WTC11 (cell line): ENCODE results near the gene CNTNAP2.
"Not testable (repeated sequence)": the region's sequence is repeated elsewhere in the genome, so short reads cannot be mapped to it uniquely, and the experiment has no call there.

ENCODE experiments used
- FOXJ3 ChIP-seq: sonication (generic); formaldehyde crosslinking; IDR thresholded peaks from 2 replicates; pipeline ENCODE4 v1.9.0; 2021; ENCODE audit warnings: missing genetic modification reagents, mild to moderate bottlenecking, borderline replicate concordance
- MYBL2 ChIP-seq: sonication (generic); formaldehyde crosslinking; IDR thresholded peaks from 2 replicates; pipeline ENCODE4 v1.8.1; 2023; ENCODE audit warnings: mild to moderate bottlenecking, moderate library complexity, missing genetic modification reagents
- NFE2L1 ChIP-seq: sonication (generic); formaldehyde crosslinking; IDR thresholded peaks from 2 replicates; pipeline ENCODE4 v1.8.1; 2023; ENCODE audit warnings: missing genetic modification reagents
- NR3C1 ChIP-seq: sonication (generic); formaldehyde crosslinking; conservative IDR thresholded peaks from 2 replicates; pipeline ENCODE4 v1.8.1; 2023; ENCODE audit warnings: low read depth, mild to moderate bottlenecking, missing genetic modification reagents
- ZNF263 ChIP-seq: sonication (generic); formaldehyde crosslinking; IDR thresholded peaks from 2 replicates; pipeline ENCODE4 v1.8.1; 2022; ENCODE audit warnings: low read depth, mild to moderate bottlenecking, moderate library complexity, missing genetic modification reagents
- TF ChIP-seq, protein P1 (sequence below): fragments of 200-600 bp; IDR thresholded peaks from 2 replicates; pipeline ENCODE4 v1.8.0; 2022; ENCODE audit warnings: antibody characterized with exemption
- TF ChIP-seq, protein P2 (sequence below): sonication (generic); formaldehyde crosslinking; conservative IDR thresholded peaks from 2 replicates; pipeline ENCODE4 v1.8.1; 2022; ENCODE audit warnings: mild to moderate bottlenecking, missing genetic modification reagents

DNA sequence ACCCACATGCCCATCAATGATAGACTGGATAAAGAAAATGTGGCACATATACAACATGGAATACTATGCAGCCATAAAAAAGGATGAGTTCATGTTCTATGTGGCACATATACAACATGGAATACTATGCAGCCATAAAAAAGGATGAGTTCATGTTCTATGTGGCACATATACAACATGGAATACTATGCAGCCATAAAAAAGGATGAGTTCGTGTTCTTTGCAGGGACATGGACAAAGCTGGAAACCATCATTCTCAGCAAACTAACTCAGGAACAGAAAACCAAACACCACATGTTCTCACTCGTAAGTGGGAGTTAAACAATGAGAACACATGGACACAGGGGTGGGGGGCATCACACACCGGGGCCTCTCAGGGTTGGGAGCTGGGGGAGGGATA lies 2314.1 kb downstream of the CNTNAP2 start:
- TF ChIP-seq NR3C1; FOXJ3 (CRISPR knock-in tag); ZNF263 (CRISPR knock-in tag); NFE2L1 (CRISPR knock-in tag); MYBL2 (CRISPR knock-in tag): not testable (repeated sequence)
- TF ChIP-seq, protein P1, sequence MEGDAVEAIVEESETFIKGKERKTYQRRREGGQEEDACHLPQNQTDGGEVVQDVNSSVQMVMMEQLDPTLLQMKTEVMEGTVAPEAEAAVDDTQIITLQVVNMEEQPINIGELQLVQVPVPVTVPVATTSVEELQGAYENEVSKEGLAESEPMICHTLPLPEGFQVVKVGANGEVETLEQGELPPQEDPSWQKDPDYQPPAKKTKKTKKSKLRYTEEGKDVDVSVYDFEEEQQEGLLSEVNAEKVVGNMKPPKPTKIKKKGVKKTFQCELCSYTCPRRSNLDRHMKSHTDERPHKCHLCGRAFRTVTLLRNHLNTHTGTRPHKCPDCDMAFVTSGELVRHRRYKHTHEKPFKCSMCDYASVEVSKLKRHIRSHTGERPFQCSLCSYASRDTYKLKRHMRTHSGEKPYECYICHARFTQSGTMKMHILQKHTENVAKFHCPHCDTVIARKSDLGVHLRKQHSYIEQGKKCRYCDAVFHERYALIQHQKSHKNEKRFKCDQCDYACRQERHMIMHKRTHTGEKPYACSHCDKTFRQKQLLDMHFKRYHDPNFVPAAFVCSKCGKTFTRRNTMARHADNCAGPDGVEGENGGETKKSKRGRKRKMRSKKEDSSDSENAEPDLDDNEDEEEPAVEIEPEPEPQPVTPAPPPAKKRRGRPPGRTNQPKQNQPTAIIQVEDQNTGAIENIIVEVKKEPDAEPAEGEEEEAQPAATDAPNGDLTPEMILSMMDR, result not testable (repeated sequence)
- TF ChIP-seq, protein P2, sequence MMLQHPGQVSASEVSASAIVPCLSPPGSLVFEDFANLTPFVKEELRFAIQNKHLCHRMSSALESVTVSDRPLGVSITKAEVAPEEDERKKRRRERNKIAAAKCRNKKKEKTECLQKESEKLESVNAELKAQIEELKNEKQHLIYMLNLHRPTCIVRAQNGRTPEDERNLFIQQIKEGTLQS, result not testable (repeated sequence)
